ENCODE data around the gene PADI2. TPM values are rescaled to one million over a fixed set of nuclear protein-coding genes. Genes with fewer than 3 reads are reported as not detected.

The PADI2 gene
- total and polyA plus RNA-seq, 4 donors, result 0.25 to 2.4 (median 0.96) TPM

DNA sequence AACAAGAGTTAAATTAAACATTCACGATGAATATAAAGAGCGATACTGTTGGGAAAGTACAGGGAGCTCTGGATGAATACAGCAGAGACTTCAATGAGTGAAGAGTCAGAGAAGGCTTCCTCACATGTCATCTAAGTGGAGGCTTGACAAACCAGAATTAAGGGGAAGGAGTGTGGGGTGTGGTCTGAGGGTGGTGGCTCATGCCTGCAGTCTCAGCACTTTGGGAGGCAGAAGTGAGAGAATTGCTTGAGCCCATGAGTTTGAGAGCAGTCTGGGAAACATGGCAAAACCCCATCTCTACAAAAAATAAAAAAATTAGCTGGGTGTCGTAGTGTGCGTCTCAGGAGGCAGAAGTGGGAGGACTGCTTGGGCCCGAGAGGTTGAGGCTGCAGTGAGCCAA lies 74.1 kb downstream of the PADI2 start:
- no peak overlapping the region for H3K27ac ChIP-seq (ENCODE audit: low read depth in 1 of 2, low read length in 2 of 2)
- H3K36me3 ChIP-seq (ENCODE audit: control insufficient read depth in 4 of 4, insufficient read depth in 3 of 4, low read depth in 1 of 4, low read length in 3 of 4), result peaks cover 14 to 37% (median 27%) of the 10 kb centered on the region in 4 donors
- H3K9ac ChIP-seq (ENCODE audit: low read depth in 1 of 2, low read length in 2 of 2), result no peak overlapping the region
- H3K4me1 ChIP-seq (ENCODE audit: control insufficient read depth in 4 of 4, insufficient read depth in 4 of 4, low read length in 3 of 4), result peaks cover 3 to 22% (median 19%) of the 10 kb centered on the region in 4 donors
- TF ChIP-seq FOXA1 (IDR thresholded peaks at IDR 0.05) (no peak), YY1 (IDR thresholded peaks at IDR 0.05) (no peak), GABPA (IDR thresholded peaks at IDR 0.05 in 1 of 2, conservative IDR thresholded peaks at IDR 0.05 in 1 of 2) (no peak), NR2F2 (IDR thresholded peaks at IDR 0.05) (no peak), JUND (IDR thresholded peaks at IDR 0.05) (no peak), TAF1 (conservative IDR thresholded peaks at IDR 0.05) (no peak), FOXA2 (IDR thresholded peaks at IDR 0.05) (no peak), HNF4G (IDR thresholded peaks at IDR 0.05) (no peak), HNF4A (conservative IDR thresholded peaks at IDR 0.05) (no peak), SP1 (IDR thresholded peaks at IDR 0.05) (no peak), EGR1 (IDR thresholded peaks at IDR 0.05; ENCODE audit: low read depth in 2 of 2) (no peak), RXRA (IDR thresholded peaks at IDR 0.05) (no peak), RAD21 (IDR thresholded peaks at IDR 0.05) (no peak)
- TF ChIP-seq, protein P1, sequence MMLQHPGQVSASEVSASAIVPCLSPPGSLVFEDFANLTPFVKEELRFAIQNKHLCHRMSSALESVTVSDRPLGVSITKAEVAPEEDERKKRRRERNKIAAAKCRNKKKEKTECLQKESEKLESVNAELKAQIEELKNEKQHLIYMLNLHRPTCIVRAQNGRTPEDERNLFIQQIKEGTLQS (IDR thresholded peaks at IDR 0.05), result no peak
- TF ChIP-seq, protein P2, sequence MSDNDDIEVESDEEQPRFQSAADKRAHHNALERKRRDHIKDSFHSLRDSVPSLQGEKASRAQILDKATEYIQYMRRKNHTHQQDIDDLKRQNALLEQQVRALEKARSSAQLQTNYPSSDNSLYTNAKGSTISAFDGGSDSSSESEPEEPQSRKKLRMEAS (IDR thresholded peaks at IDR 0.05), result no peak
- no peak for DNase-seq (ENCODE audit: low spot score)
- H3K4me3 ChIP-seq (ENCODE audit: low read depth in 1 of 3, low read length in 3 of 3), result no peak overlapping the region
- 84% methylated on average over 5 of the region's 5 CpGs for WGBS
- no peaks in the 10 kb centered on the region for H3K9me3 ChIP-seq (ENCODE audit: control insufficient read depth in 4 of 4, low read length in 3 of 4)
- H3K27me3 ChIP-seq (ENCODE audit: control insufficient read depth in 4 of 4, insufficient read depth in 4 of 4, low read length in 3 of 4), result no peaks in the 10 kb centered on the region

DNA sequence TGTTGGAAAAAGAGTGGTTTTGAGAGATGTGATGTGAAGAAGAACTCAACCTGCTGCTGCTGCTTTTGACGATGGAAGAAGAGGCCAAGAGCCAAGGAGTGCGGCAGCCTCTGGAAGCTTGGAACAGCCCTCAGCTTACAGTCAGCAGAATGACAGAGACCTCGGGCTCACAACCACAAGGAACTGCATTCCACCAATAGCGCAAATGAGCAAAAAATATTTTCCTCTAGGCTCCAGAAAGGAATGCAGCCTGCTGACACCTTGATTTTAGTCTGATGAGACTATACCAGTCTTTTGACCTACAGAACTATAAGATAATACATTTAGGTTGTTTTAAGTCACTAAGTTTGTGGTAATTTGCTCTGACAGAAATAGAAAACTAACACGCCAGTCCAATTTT lies 75.6 kb downstream of the PADI2 start:
- Histone ChIP-seq H3K4me3 (ENCODE audit: low read depth in 1 of 3, low read length in 3 of 3) (no peak overlapping the region), H3K27me3 (ENCODE audit: control insufficient read depth in 4 of 4, insufficient read depth in 4 of 4, low read length in 3 of 4) (no peaks in the 10 kb centered on the region), H3K9me3 (ENCODE audit: control insufficient read depth in 4 of 4, low read length in 3 of 4) (no peaks in the 10 kb centered on the region), H3K27ac (ENCODE audit: low read depth in 1 of 2, low read length in 2 of 2) (no peak overlapping the region), H3K4me1 (ENCODE audit: control insufficient read depth in 4 of 4, insufficient read depth in 4 of 4, low read length in 3 of 4) (peaks cover 3 to 22% (median 19%) of the 10 kb centered on the region in 4 donors), H3K9ac (ENCODE audit: low read depth in 1 of 2, low read length in 2 of 2) (no peak overlapping the region), H3K36me3 (ENCODE audit: control insufficient read depth in 4 of 4, insufficient read depth in 3 of 4, low read depth in 1 of 4, low read length in 3 of 4) (peaks cover 20 to 39% (median 29%) of the 10 kb centered on the region in 4 donors)
- no peak for DNase-seq (ENCODE audit: low spot score)
- 86% methylated on average over 5 of the region's 5 CpGs for WGBS
- TF ChIP-seq HNF4A (conservative IDR thresholded peaks at IDR 0.05), result no peak
- TF ChIP-seq FOXA1 (IDR thresholded peaks at IDR 0.05), result no peak
- no peak for TF ChIP-seq TAF1 (conservative IDR thresholded peaks at IDR 0.05)
- TF ChIP-seq YY1 (IDR thresholded peaks at IDR 0.05), result no peak
- no peak for TF ChIP-seq JUND (IDR thresholded peaks at IDR 0.05)
- TF ChIP-seq, protein P3, sequence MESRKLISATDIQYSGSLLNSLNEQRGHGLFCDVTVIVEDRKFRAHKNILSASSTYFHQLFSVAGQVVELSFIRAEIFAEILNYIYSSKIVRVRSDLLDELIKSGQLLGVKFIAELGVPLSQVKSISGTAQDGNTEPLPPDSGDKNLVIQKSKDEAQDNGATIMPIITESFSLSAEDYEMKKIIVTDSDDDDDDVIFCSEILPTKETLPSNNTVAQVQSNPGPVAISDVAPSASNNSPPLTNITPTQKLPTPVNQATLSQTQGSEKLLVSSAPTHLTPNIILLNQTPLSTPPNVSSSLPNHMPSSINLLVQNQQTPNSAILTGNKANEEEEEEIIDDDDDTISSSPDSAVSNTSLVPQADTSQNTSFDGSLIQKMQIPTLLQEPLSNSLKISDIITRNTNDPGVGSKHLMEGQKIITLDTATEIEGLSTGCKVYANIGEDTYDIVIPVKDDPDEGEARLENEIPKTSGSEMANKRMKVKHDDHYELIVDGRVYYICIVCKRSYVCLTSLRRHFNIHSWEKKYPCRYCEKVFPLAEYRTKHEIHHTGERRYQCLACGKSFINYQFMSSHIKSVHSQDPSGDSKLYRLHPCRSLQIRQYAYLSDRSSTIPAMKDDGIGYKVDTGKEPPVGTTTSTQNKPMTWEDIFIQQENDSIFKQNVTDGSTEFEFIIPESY (IDR thresholded peaks at IDR 0.05), result no peak

DNA sequence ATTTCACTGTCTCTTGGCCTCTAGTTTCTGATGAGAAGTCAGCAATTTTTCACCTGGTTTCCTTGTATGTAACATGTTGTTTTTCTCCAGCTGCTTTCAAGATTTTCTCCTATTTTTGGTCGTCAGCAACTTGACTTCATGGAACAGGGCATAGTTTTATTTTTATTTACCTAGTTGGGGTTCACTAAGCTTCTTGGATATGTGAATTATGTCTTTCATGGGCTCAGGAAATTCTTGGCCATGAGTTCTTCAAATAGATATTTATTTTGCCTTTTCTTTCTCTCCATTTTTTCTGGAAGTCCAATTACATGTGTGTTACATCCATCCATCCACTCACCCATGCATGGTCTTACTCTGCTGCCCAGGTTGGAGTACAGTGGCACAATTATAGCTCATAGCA lies 79.1 kb downstream of the PADI2 start:
- no peak for TF ChIP-seq RAD21 (IDR thresholded peaks at IDR 0.05)
- TF ChIP-seq, protein P1 (IDR thresholded peaks at IDR 0.05), result no peak
- TF ChIP-seq, protein P2 (IDR thresholded peaks at IDR 0.05), result no peak
- TF ChIP-seq YY1 (IDR thresholded peaks at IDR 0.05), result no peak
- TF ChIP-seq JUND (IDR thresholded peaks at IDR 0.05), result no peak
- no peak for TF ChIP-seq FOXA1 (IDR thresholded peaks at IDR 0.05)
- TF ChIP-seq, protein P4, sequence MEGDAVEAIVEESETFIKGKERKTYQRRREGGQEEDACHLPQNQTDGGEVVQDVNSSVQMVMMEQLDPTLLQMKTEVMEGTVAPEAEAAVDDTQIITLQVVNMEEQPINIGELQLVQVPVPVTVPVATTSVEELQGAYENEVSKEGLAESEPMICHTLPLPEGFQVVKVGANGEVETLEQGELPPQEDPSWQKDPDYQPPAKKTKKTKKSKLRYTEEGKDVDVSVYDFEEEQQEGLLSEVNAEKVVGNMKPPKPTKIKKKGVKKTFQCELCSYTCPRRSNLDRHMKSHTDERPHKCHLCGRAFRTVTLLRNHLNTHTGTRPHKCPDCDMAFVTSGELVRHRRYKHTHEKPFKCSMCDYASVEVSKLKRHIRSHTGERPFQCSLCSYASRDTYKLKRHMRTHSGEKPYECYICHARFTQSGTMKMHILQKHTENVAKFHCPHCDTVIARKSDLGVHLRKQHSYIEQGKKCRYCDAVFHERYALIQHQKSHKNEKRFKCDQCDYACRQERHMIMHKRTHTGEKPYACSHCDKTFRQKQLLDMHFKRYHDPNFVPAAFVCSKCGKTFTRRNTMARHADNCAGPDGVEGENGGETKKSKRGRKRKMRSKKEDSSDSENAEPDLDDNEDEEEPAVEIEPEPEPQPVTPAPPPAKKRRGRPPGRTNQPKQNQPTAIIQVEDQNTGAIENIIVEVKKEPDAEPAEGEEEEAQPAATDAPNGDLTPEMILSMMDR (IDR thresholded peaks at IDR 0.05; ENCODE audit: low read depth, low read length, missing input control), result no peak
- DNase-seq (ENCODE audit: low spot score), result no peak
- Histone ChIP-seq H3K27me3 (ENCODE audit: control insufficient read depth in 4 of 4, insufficient read depth in 4 of 4, low read length in 3 of 4) (no peaks in the 10 kb centered on the region), H3K9ac (ENCODE audit: low read depth in 1 of 2, low read length in 2 of 2) (no peak overlapping the region), H3K9me3 (ENCODE audit: control insufficient read depth in 4 of 4, low read length in 3 of 4) (no peaks in the 10 kb centered on the region), H3K27ac (ENCODE audit: low read depth in 1 of 2, low read length in 2 of 2) (no peak overlapping the region), H3K4me1 (ENCODE audit: control insufficient read depth in 4 of 4, insufficient read depth in 4 of 4, low read length in 3 of 4) (no peaks in the 10 kb centered on the region), H3K4me3 (ENCODE audit: low read depth in 1 of 3, low read length in 3 of 3) (no peak overlapping the region), H3K36me3 (ENCODE audit: control insufficient read depth in 4 of 4, insufficient read depth in 3 of 4, low read depth in 1 of 4, low read length in 3 of 4) (peaks cover 21 to 41% (median 30%) of the 10 kb centered on the region in 4 donors)
- WGBS, result 76% methylated on average over 1 of the region's 1 CpG

Measured in liver (tissue), 9 donors.